Measurements from ENCODE around the gene NR3C2. TPM values are rescaled to one million over a fixed set of nuclear protein-coding genes. Genes with fewer than 3 reads are reported as not detected.

Gene NR3C2
- total RNA-seq, 1 donor from 2014 or later: 2.7 TPM

DNA sequence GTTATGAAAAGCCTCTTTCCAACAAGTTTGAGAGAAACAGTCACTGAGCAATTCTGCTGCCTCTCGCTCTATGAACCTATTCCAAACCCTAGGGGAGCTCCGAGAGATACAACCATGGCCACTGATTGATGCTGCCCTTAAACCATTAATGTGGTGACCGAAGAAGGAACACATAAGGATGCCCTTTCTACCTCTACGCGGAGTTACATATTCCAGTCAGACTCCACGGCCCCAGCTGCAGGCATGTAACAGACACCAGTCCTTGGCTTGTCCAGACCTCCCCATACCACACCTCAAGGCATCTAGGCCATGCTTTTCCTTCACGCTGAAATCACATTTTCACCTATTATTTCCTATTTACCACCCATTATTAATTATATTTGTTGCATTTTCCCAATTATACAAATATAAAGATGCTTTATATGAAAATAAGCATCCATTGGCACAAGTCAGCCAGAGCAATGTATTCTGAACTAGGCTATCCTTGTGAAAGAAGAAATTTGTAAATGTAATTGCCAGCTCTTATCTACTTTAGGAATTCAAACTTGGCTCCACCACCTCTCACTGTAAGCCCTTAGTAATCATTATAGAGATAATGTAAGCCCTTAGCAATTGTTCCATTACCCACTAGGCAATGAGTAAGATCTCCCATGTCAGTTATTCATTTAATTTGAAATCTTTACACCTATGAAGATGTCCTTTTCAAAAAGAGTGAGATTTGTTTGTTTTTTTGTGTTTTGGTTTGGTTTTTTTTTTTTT lies 338.4 kb downstream of the NR3C2 start:
- Mint-ChIP-seq H3K4me1 (ENCODE audit: low read depth) (no peaks in the 10 kb centered on the region), H3K9me3 (ENCODE audit: low read depth) (peaks cover 16% of the 10 kb centered on the region), H3K36me3 (ENCODE audit: insufficient read depth) (peaks cover 2% of the 10 kb centered on the region), H3K27me3 (no peaks in the 10 kb centered on the region), H3K27ac (no peak overlapping the region), H3K4me3 (ENCODE audit: low read depth) (no peak overlapping the region)
- TF ChIP-seq, protein P1, sequence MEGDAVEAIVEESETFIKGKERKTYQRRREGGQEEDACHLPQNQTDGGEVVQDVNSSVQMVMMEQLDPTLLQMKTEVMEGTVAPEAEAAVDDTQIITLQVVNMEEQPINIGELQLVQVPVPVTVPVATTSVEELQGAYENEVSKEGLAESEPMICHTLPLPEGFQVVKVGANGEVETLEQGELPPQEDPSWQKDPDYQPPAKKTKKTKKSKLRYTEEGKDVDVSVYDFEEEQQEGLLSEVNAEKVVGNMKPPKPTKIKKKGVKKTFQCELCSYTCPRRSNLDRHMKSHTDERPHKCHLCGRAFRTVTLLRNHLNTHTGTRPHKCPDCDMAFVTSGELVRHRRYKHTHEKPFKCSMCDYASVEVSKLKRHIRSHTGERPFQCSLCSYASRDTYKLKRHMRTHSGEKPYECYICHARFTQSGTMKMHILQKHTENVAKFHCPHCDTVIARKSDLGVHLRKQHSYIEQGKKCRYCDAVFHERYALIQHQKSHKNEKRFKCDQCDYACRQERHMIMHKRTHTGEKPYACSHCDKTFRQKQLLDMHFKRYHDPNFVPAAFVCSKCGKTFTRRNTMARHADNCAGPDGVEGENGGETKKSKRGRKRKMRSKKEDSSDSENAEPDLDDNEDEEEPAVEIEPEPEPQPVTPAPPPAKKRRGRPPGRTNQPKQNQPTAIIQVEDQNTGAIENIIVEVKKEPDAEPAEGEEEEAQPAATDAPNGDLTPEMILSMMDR (IDR thresholded peaks at IDR 0.05; ENCODE audit: unreplicated experiment): no peak
- DNase-seq (ENCODE audit: low spot score, unreplicated experiment): no peak

DNA sequence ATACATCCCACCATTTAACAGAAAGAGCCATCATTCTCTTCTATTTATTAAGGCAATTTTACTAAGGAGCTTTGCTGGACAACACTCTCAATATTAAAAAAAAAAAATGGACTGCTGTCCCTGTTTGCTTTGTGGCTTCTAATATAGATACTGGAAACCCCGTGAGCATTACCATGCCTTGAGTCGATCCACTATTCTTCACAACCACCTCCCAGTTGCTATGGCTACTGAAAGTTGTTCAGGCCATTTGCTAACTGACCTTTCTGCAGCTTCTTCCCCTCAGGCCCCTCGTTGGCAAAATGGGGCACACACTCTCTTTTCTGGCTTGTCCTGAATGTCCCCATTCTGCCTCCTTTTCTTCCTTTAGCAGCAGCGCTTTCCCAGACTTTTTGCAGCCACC lies 340.4 kb downstream of the NR3C2 start:
- H3K36me3 Mint-ChIP-seq (ENCODE audit: insufficient read depth): peaks cover 2% of the 10 kb centered on the region
- peaks cover 10% of the 10 kb centered on the region for H3K9me3 Mint-ChIP-seq (ENCODE audit: low read depth)
- H3K4me3 Mint-ChIP-seq (ENCODE audit: low read depth): no peak overlapping the region
- no peak for DNase-seq (ENCODE audit: low spot score, unreplicated experiment)
- no peaks in the 10 kb centered on the region for H3K4me1 Mint-ChIP-seq (ENCODE audit: low read depth)
- no peaks in the 10 kb centered on the region for H3K27me3 Mint-ChIP-seq
- no peak overlapping the region for H3K27ac Mint-ChIP-seq
- TF ChIP-seq, protein P1 (IDR thresholded peaks at IDR 0.05; ENCODE audit: unreplicated experiment): no peak

DNA sequence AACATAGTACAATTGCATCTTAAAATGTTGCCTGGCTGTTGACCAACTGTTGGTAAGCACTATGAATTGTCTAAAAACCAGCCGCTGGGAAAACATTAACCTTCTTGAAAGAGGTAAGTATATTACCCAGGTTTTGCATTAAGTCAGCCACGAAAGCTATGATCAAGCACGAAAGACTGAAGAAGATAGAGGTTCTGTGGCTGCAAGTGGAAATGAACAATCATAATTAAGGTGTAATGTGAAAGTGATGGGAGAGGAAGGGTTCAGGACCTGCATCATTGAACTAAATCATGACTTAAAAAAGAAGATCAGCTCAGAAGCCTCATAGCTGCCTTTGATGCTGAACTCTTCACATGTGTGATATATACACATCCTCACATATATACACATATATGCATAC lies 341.0 kb downstream of the NR3C2 start:
- Mint-ChIP-seq H3K9me3 (ENCODE audit: low read depth) (peaks cover 8% of the 10 kb centered on the region), H3K27me3 (no peaks in the 10 kb centered on the region), H3K27ac (no peak overlapping the region), H3K4me1 (ENCODE audit: low read depth) (no peaks in the 10 kb centered on the region), H3K4me3 (ENCODE audit: low read depth) (no peak overlapping the region), H3K36me3 (ENCODE audit: insufficient read depth) (peaks cover 2% of the 10 kb centered on the region)
- TF ChIP-seq, protein P1 (IDR thresholded peaks at IDR 0.05; ENCODE audit: unreplicated experiment): no peak
- no peak for DNase-seq (ENCODE audit: low spot score, unreplicated experiment)

DNA sequence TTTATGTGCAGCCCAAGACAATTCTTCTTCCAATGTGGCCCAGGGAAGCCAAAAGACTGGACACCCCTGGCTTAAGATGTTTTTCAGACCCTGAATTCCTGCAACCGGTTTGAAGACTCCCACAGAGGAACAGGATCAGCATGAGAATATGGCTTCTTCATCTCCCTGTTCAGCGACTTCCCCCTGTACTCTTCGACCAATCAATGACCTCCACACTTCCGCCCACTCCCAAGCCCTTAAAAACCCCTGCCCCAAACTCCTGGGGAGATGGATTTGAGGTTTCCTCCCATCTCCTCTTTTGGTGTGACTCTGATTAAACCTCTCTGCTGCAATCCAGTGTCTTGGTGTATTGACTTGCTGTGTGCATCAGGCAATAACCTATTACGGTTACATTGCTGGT lies 344.4 kb downstream of the NR3C2 start:
- Mint-ChIP-seq H3K27ac (no peak overlapping the region), H3K4me3 (ENCODE audit: low read depth) (no peak overlapping the region), H3K36me3 (ENCODE audit: insufficient read depth) (no peaks in the 10 kb centered on the region), H3K27me3 (no peaks in the 10 kb centered on the region), H3K9me3 (ENCODE audit: low read depth) (no peaks in the 10 kb centered on the region), H3K4me1 (ENCODE audit: low read depth) (no peaks in the 10 kb centered on the region)
- TF ChIP-seq, protein P1 (IDR thresholded peaks at IDR 0.05; ENCODE audit: unreplicated experiment): no peak
- no peak for DNase-seq (ENCODE audit: low spot score, unreplicated experiment)

DNA sequence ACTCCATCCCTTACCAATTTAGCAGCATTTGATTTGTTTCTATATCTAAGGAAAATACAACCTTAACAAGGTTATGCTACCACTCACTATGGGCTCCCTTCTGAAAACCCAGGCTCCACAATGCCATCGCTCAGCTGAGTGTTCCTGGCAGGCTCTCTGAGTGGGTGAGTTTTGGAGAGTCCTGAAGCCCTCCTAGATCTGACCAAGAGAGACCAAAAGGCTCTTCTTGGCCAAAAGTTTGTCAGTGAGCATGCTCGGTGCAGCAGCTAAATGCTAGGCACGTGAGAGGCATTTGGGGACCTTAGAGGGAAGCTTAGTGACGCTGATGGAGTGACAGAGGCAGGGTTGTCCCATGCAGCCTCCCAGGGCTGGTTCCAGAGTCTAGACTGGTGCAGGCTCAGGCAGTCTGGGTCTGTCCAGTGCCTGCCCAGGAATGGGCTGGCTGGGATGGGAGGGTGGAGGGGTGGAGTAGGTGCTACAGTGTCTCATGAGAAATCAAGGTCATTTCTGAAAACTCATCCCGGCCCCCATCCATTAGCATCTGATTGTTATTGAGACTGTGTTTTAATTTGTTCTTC lies 346.8 kb downstream of the NR3C2 start:
- no peaks in the 10 kb centered on the region for H3K9me3 Mint-ChIP-seq (ENCODE audit: low read depth)
- H3K4me3 Mint-ChIP-seq (ENCODE audit: low read depth): no peak overlapping the region
- no peak overlapping the region for H3K27ac Mint-ChIP-seq
- H3K27me3 Mint-ChIP-seq: no peaks in the 10 kb centered on the region
- DNase-seq (ENCODE audit: low spot score, unreplicated experiment): no peak
- TF ChIP-seq, protein P1 (IDR thresholded peaks at IDR 0.05; ENCODE audit: unreplicated experiment): no peak
- H3K4me1 Mint-ChIP-seq (ENCODE audit: low read depth): no peaks in the 10 kb centered on the region
- no peaks in the 10 kb centered on the region for H3K36me3 Mint-ChIP-seq (ENCODE audit: insufficient read depth)
